ENCODE measurements around the gene CRTC1.

The CRTC1 gene

GRCh38 chr19:18759995-18760426 lies 76.5 kb downstream of the CRTC1 start:
- Histone ChIP-seq H4K20me1 (ENCODE audit: low read depth, low read length) (no peaks in the 10 kb centered on the region), H2AFZ (ENCODE audit: low read depth, low read length, severe bottlenecking) (no peak overlapping the region), H3K4me3 (ENCODE audit: insufficient read depth, low read length, poor library complexity, severe bottlenecking) (no peak overlapping the region), H3K9me3 (ENCODE audit: insufficient read depth, low read length) (no peaks in the 10 kb centered on the region), H3K36me3 (ENCODE audit: low read length) (no peaks in the 10 kb centered on the region), H3K79me2 (ENCODE audit: insufficient read depth, low read length) (no peaks in the 10 kb centered on the region), H3K27me3 (ENCODE audit: low read length) (no peaks in the 10 kb centered on the region), H3K9ac (ENCODE audit: low read length) (no peak overlapping the region), H3K4me2 (ENCODE audit: low read depth, low read length, poor library complexity, severe bottlenecking) (no peak overlapping the region), H3K27ac (ENCODE audit: low read depth, low read length) (no peak overlapping the region), H3K9me2 (replicated peaks; ENCODE audit: insufficient read depth, low read length) (no peaks in the 10 kb centered on the region), H3F3A (ENCODE audit: insufficient read depth) (no peaks in the 10 kb centered on the region)
- TF ChIP-seq EZH2phosphoT487 (conservative IDR thresholded peaks at IDR 0.05; ENCODE audit: low read length) = no peak

GRCh38 chr19:18760440-18761383 lies 77.2 kb downstream of the CRTC1 start:
- Histone ChIP-seq H3K36me3 (ENCODE audit: low read length) (no peaks in the 10 kb centered on the region), H3K4me3 (ENCODE audit: insufficient read depth, low read length, poor library complexity, severe bottlenecking) (no peak overlapping the region), H4K20me1 (ENCODE audit: low read depth, low read length) (no peaks in the 10 kb centered on the region), H3K9ac (ENCODE audit: low read length) (no peak overlapping the region), H3K9me3 (ENCODE audit: insufficient read depth, low read length) (no peaks in the 10 kb centered on the region), H3K4me2 (ENCODE audit: low read depth, low read length, poor library complexity, severe bottlenecking) (no peak overlapping the region), H3K79me2 (ENCODE audit: insufficient read depth, low read length) (no peaks in the 10 kb centered on the region), H3K9me2 (replicated peaks; ENCODE audit: insufficient read depth, low read length) (no peaks in the 10 kb centered on the region), H3K27me3 (ENCODE audit: low read length) (no peaks in the 10 kb centered on the region), H2AFZ (ENCODE audit: low read depth, low read length, severe bottlenecking) (no peak overlapping the region), H3K27ac (ENCODE audit: low read depth, low read length) (no peak overlapping the region), H3F3A (ENCODE audit: insufficient read depth) (no peaks in the 10 kb centered on the region)
- TF ChIP-seq EZH2phosphoT487 (conservative IDR thresholded peaks at IDR 0.05; ENCODE audit: low read length) = no peak
- TF ChIP-seq CTCF (IDR thresholded peaks at IDR 0.05; ENCODE audit: insufficient read depth, low read length, poor library complexity, severe bottlenecking) = no peak

GRCh38 chr19:18761531-18762110 lies 78.1 kb downstream of the CRTC1 start:
- H3K27me3 ChIP-seq (ENCODE audit: low read length) = no peaks in the 10 kb centered on the region
- TF ChIP-seq CTCF (IDR thresholded peaks at IDR 0.05; ENCODE audit: insufficient read depth, low read length, poor library complexity, severe bottlenecking) = no peak
- TF ChIP-seq EZH2phosphoT487 (conservative IDR thresholded peaks at IDR 0.05; ENCODE audit: low read length) = no peak
- no peak overlapping the region for H3K27ac ChIP-seq (ENCODE audit: low read depth, low read length)
- no peaks in the 10 kb centered on the region for H3K79me2 ChIP-seq (ENCODE audit: insufficient read depth, low read length)
- H3K9ac ChIP-seq (ENCODE audit: low read length) = no peak overlapping the region
- H3K9me2 ChIP-seq (replicated peaks; ENCODE audit: insufficient read depth, low read length) = no peaks in the 10 kb centered on the region
- no peaks in the 10 kb centered on the region for H3K36me3 ChIP-seq (ENCODE audit: low read length)
- no peak overlapping the region for H3K4me3 ChIP-seq (ENCODE audit: insufficient read depth, low read length, poor library complexity, severe bottlenecking)
- no peaks in the 10 kb centered on the region for H3K9me3 ChIP-seq (ENCODE audit: insufficient read depth, low read length)
- no peak overlapping the region for H2AFZ ChIP-seq (ENCODE audit: low read depth, low read length, severe bottlenecking)
- H3K4me2 ChIP-seq (ENCODE audit: low read depth, low read length, poor library complexity, severe bottlenecking) = no peak overlapping the region
- no peaks in the 10 kb centered on the region for H4K20me1 ChIP-seq (ENCODE audit: low read depth, low read length)
- no peaks in the 10 kb centered on the region for H3F3A ChIP-seq (ENCODE audit: insufficient read depth)

Measured in SU-DHL-6 (cell line).